ENCODE results near the gene KBTBD4. TPM values are rescaled to one million over a fixed set of nuclear protein-coding genes. Genes with fewer than 3 reads are reported as not detected.
"Not testable (repeated sequence)": the region's sequence is repeated elsewhere in the genome, so short reads cannot be mapped to it uniquely, and the experiment has no call there.

The KBTBD4 gene
- total RNA-seq, 1 donor from 2014 or later = 12.9 TPM

DNA sequence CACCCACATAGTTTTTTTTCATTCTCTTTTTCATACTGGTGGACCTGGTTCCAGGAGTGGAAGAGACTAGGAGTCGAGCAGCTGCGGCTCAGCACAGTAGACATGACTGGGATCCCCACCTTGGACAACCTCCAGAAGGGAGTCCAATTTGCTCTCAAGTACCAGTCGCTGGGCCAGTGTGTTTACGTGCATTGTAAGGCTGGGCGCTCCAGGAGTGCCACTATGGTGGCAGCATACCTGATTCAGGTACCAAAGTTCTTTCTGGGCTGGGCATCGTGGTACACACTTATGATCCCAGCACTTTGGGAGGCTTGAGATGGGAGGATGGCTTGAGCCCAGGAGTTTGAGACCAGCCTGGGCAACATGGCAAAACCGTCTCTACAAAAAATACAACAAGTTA lies 9.1 kb downstream of the KBTBD4 start:
- Mint-ChIP-seq H3K27ac (ENCODE audit: unreplicated experiment) (no peak overlapping the region), H3K4me3 (ENCODE audit: unreplicated experiment) (no peak overlapping the region), H3K36me3 (ENCODE audit: low read depth) (peaks cover 9% of the 10 kb centered on the region), H3K27me3 (ENCODE audit: low read depth) (no peaks in the 10 kb centered on the region), H3K4me1 (ENCODE audit: low read depth) (peaks cover 42% of the 10 kb centered on the region), H3K9me3 (ENCODE audit: low read depth) (no peaks in the 10 kb centered on the region)
- TF ChIP-seq, protein P1, sequence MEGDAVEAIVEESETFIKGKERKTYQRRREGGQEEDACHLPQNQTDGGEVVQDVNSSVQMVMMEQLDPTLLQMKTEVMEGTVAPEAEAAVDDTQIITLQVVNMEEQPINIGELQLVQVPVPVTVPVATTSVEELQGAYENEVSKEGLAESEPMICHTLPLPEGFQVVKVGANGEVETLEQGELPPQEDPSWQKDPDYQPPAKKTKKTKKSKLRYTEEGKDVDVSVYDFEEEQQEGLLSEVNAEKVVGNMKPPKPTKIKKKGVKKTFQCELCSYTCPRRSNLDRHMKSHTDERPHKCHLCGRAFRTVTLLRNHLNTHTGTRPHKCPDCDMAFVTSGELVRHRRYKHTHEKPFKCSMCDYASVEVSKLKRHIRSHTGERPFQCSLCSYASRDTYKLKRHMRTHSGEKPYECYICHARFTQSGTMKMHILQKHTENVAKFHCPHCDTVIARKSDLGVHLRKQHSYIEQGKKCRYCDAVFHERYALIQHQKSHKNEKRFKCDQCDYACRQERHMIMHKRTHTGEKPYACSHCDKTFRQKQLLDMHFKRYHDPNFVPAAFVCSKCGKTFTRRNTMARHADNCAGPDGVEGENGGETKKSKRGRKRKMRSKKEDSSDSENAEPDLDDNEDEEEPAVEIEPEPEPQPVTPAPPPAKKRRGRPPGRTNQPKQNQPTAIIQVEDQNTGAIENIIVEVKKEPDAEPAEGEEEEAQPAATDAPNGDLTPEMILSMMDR (IDR thresholded peaks at IDR 0.05) = no peak
- no peak for DNase-seq (ENCODE audit: low spot score)

DNA sequence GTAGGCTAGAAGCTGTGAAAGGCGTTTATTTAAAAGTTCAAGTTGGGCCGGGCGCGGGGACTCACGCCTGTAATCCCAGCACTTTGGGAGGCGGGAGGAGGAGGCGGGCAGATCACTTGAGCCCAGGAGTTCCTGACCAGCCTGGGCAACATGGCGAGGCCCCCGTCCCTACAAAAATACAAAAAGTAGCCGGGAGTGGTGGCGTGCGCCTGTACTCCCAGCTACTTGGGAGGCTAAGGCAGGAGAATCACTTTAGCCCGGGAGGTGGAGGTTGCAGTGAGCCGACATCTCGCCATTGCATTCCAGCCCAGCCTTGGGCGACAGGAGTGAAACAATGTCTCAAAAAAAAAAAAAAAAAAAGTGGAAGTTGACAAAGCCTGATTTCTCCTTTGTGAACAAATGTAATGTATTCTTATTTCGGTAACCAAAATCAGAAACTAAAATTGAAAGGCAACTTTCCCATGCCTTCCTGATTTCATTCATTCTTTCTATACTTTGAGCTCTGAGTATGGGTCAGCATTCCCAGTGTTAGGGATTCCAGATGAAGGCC lies 12.5 kb downstream of the KBTBD4 start:
- Mint-ChIP-seq H3K4me1 (ENCODE audit: low read depth) (peaks cover 20% of the 10 kb centered on the region), H3K27ac (ENCODE audit: unreplicated experiment) (peak overlapping the region; percentile 66)

DNA sequence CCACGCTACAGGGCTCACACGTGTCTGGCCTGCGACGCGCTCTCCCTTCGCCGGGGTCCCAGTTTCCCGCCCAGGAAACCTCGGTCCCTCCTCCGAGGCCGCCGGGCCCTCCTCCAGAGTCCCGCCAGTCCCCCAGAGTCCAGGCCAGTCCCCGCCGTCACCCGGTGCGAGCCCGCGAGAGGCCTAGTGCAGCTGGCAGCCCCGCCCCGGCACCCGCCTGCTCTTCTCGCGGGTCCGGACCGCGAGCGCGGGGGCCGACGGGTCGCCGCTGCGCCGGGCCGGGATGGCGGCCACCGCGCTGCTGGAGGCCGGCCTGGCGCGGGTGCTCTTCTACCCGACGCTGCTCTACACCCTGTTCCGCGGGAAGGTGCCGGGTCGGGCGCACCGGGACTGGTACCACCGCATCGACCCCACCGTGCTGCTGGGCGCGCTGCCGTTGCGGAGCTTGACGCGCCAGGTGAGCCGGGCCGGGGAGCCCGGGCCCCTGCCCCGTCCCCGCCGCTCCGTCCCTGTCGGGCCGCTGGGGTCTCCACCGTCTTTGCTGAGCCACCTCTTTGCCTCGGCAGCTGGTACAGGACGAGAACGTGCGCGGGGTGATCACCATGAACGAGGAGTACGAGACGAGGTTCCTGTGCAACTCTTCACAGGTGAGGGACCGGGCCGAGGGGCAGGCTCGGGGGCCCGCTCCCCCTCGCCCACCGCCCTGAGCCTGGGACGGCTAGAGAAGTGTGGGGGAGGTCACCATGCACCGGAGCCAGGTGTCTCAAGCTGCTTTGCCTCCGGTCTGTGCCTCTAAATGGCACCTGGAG lies 13.2 kb downstream of the KBTBD4 start, which contains the start of gene PTPMT1:
Gene PTPMT1 (plus strand): TSS at position 260 of the 809 bp plus-strand sequence. CDS start 24 bp downstream, at position 284.
- no peak for DNase-seq (ENCODE audit: low spot score)
- peaks cover 2% of the 10 kb centered on the region for H3K36me3 Mint-ChIP-seq (ENCODE audit: low read depth)

More for the DNA sequence above, 12.5 kb downstream of the KBTBD4 start:
- H3K27me3 Mint-ChIP-seq (ENCODE audit: low read depth) = no peaks in the 10 kb centered on the region
- TF ChIP-seq, protein P1 (IDR thresholded peaks at IDR 0.05) = no peak
- no peaks in the 10 kb centered on the region for H3K9me3 Mint-ChIP-seq (ENCODE audit: low read depth)
- peak; percentile 30 for DNase-seq (ENCODE audit: low spot score)
- H3K4me3 Mint-ChIP-seq (ENCODE audit: unreplicated experiment) = peak overlapping the region; percentile 77
- peaks cover 2% of the 10 kb centered on the region for H3K36me3 Mint-ChIP-seq (ENCODE audit: low read depth)

DNA sequence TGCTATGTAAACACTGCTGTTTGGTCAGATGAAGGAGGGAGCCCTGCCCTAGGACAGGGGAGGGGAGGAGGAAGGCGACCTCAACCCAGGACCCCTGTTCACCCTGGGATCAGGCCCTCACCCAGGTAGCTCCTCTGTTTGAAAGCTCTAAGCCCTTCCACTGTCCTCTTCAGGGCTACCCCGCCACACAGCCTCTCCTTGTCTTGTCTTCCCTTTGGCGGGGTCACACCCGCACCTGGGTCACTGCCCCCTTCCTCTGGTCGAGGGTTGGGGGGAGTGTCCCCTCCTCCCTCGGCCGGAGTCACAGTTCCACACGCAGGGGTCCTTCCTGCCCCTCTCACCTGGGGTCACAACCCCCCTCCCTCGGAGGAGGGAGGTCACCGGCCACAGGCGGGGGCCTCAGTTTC lies 13.8 kb downstream of the KBTBD4 start:
- TF ChIP-seq, protein P1 (IDR thresholded peaks at IDR 0.05) = no peak
- Mint-ChIP-seq H3K4me1 (ENCODE audit: low read depth) (peaks cover 20% of the 10 kb centered on the region), H3K27me3 (ENCODE audit: low read depth) (no peaks in the 10 kb centered on the region), H3K9me3 (ENCODE audit: low read depth) (no peaks in the 10 kb centered on the region), H3K36me3 (ENCODE audit: low read depth) (peaks cover 2% of the 10 kb centered on the region), H3K27ac (ENCODE audit: unreplicated experiment) (peak overlapping the region; percentile 82), H3K4me3 (ENCODE audit: unreplicated experiment) (peak overlapping the region; percentile 77)
- DNase-seq (ENCODE audit: low spot score) = no peak

More for the DNA sequence above, 13.2 kb downstream of the KBTBD4 start, which contains the start of gene PTPMT1:
- no peaks in the 10 kb centered on the region for H3K9me3 Mint-ChIP-seq (ENCODE audit: low read depth)
- H3K27me3 Mint-ChIP-seq (ENCODE audit: low read depth) = no peaks in the 10 kb centered on the region
- H3K4me3 Mint-ChIP-seq (ENCODE audit: unreplicated experiment) = peak within 1 kb of the TSS; percentile 77
- H3K27ac Mint-ChIP-seq (ENCODE audit: unreplicated experiment) = peak within 1 kb of the TSS; percentile 82
- TF ChIP-seq, protein P1 (IDR thresholded peaks at IDR 0.05) = no peak
- H3K4me1 Mint-ChIP-seq (ENCODE audit: low read depth) = peaks cover 20% of the 10 kb centered on the region

DNA sequence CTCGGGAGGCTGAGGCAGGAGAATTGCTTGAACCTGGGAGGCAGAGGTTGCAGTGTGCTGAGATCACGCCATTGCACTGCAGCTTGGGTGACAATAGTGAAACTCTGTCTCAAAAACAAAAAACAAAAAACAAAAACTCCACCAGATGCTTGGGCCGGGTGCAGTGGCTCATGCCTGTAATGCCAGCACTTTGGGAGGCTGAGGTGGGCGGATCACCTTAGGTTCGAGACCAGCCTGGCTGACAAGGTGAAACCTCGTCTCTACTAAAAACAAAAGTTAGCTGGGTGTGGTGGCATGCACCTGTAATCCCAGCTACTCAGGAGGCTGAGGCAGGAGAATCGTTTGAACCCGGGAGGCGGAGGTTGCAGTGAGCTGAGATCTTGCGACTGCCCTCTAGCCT lies 14.4 kb downstream of the KBTBD4 start:
- not testable (repeated sequence) for H3K9me3 Mint-ChIP-seq (ENCODE audit: low read depth); DNase-seq (ENCODE audit: low spot score); H3K27me3 Mint-ChIP-seq (ENCODE audit: low read depth); H3K27ac Mint-ChIP-seq (ENCODE audit: unreplicated experiment); H3K36me3 Mint-ChIP-seq (ENCODE audit: low read depth)
- Mint-ChIP-seq H3K4me3 (ENCODE audit: unreplicated experiment) (peak overlapping the region; percentile 36), H3K4me1 (ENCODE audit: low read depth) (peaks cover 20% of the 10 kb centered on the region)

DNA sequence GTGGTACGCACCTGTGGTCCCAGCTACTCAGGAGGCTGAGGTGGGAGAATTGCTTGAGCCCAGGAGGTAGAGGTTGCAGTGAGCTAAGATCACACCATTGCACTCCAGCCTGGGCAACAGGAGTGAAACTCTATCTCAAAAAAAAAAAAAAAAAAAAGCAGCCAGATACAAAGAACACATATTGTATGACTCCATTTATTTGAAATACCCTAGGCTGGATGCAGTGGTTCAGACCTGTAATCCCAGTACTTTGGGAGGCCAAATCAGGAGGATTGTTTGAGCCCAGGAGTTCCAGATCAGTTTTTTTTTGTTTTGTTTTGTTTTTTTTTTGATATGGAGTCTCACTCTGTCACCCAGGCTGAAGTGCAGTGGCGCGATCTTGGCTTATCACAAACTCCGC lies 16.4 kb downstream of the KBTBD4 start:
- not testable (repeated sequence) for H3K27me3 Mint-ChIP-seq (ENCODE audit: low read depth); H3K27ac Mint-ChIP-seq (ENCODE audit: unreplicated experiment); H3K9me3 Mint-ChIP-seq (ENCODE audit: low read depth); H3K36me3 Mint-ChIP-seq (ENCODE audit: low read depth); H3K4me3 Mint-ChIP-seq (ENCODE audit: unreplicated experiment); DNase-seq (ENCODE audit: low spot score)
- H3K4me1 Mint-ChIP-seq (ENCODE audit: low read depth) = peaks cover 20% of the 10 kb centered on the region

Data from chondrocyte (in vitro differentiated cells).